IMR-90 (cell line): ENCODE measurements around the gene COX17. TPM values are rescaled to one million over a fixed set of nuclear protein-coding genes. Genes with fewer than 3 reads are reported as not detected.
A peak's percentile ranks its signal among the peaks of the same experiment; 100 is the strongest.

Experiments used
- ATAC-seq: fragments of 200-7000 bp; cut with Tn5 transposase; 2 replicates; pipeline ENCODE4 v1.9.1; 2020; ENCODE audit warnings: low read depth, mild to moderate bottlenecking, moderate library complexity
- BruUV-seq: library from RNA; stranded (reverse); fragments of 400-500 nt; replicated peaks from 2 replicates; lab custom pipeline; 2021; lab: Mats Ljungman, UMichigan
- CTCF ChIA-PET: fragments of 300-600 bp; formaldehyde crosslinking; extraction: SDS; loops from one replicate; lab custom pipeline; 2021; ENCODE audit warnings: antibody characterized with exemption; lab: Yijun Ruan, JAX
- POLR2A ChIA-PET: fragments of 300-600 bp; sonication (Branson Sonifier 250); formaldehyde crosslinking; loops from one replicate; lab custom pipeline; 2022; ENCODE audit warnings: antibody characterized with exemption; ENCODE audit not compliant: unreplicated experiment; lab: Charles Lee
- DNase-seq: peaks from one replicate; pipeline ENCODE4 v3.0.0; 2013
- H2AFZ ChIP-seq: replicated peaks from 2 replicates; pipeline ENCODE3; 2013; ENCODE audit warnings: low read length, mild to moderate bottlenecking; ENCODE audit not compliant: poor library complexity
- H2AK5ac ChIP-seq: 2 replicates; pipeline ENCODE4 v1.6.1; 2013; ENCODE audit warnings: low read depth, low read length, inconsistent platforms
- H2AK9ac ChIP-seq: replicated peaks from 2 replicates; pipeline ENCODE3; 2013; ENCODE audit warnings: mild to moderate bottlenecking, low read depth, low read length, moderate library complexity; ENCODE audit not compliant: poor library complexity
- H2BK120ac ChIP-seq: 2 replicates; pipeline ENCODE4 v1.6.1; 2013; ENCODE audit warnings: low read depth, low read length, inconsistent platforms
- H2BK15ac ChIP-seq: 3 replicates; pipeline ENCODE4 v1.6.1; 2013; ENCODE audit warnings: low read depth, low read length, inconsistent platforms
- H2BK20ac ChIP-seq: 2 replicates; pipeline ENCODE4 v1.6.1; 2013; ENCODE audit warnings: low read depth, mild to moderate bottlenecking, inconsistent platforms, low read length, moderate library complexity
- H2BK5ac ChIP-seq: 2 replicates; pipeline ENCODE4 v1.6.1; 2013; ENCODE audit warnings: mild to moderate bottlenecking, low read depth, low read length, inconsistent platforms; ENCODE audit not compliant: poor library complexity, severe bottlenecking
- H3K14ac ChIP-seq: replicated peaks from 2 replicates; pipeline ENCODE4 v1.6.1; 2013; ENCODE audit warnings: low read depth, low read length, inconsistent platforms
- H3K18ac ChIP-seq: 2 replicates; pipeline ENCODE4 v1.6.1; 2013; ENCODE audit warnings: low read depth, low read length, control low read depth
- H3K23ac ChIP-seq: 2 replicates; pipeline ENCODE4 v1.6.1; 2013; ENCODE audit warnings: low read depth, low read length, inconsistent platforms
- H3K27ac ChIP-seq: 2 replicates; pipeline ENCODE4 v1.5.1; 2013; ENCODE audit warnings: mild to moderate bottlenecking, control low read depth, low read length; ENCODE audit not compliant: insufficient read depth
- H3K27me3 ChIP-seq: 2 replicates; pipeline ENCODE4 v1.6.1; 2013; ENCODE audit warnings: low read length; ENCODE audit not compliant: control insufficient read depth, insufficient read depth
- H3K36me3 ChIP-seq: 2 replicates; pipeline ENCODE4 v1.6.1; 2013; ENCODE audit warnings: low read length, mixed read lengths; ENCODE audit not compliant: control insufficient read depth, insufficient read depth
- H3K4ac ChIP-seq: 2 replicates; pipeline ENCODE4 v1.6.1; 2013; ENCODE audit warnings: low read depth, low read length, inconsistent platforms
- H3K4me1 ChIP-seq: 2 replicates; pipeline ENCODE4 v1.6.1; 2013; ENCODE audit warnings: low read length, mixed read lengths; ENCODE audit not compliant: control insufficient read depth, insufficient read depth
- H3K4me2 ChIP-seq: 2 replicates; pipeline ENCODE4 v1.6.1; 2013; ENCODE audit warnings: low read depth, mild to moderate bottlenecking, control low read depth, low read length, moderate library complexity
- H3K4me3 ChIP-seq: 2 replicates; pipeline ENCODE4 v1.5.1; 2013; ENCODE audit warnings: low read depth, mild to moderate bottlenecking, control low read depth, low read length, moderate library complexity; ENCODE audit not compliant: insufficient read depth
- H3K56ac ChIP-seq: 2 replicates; pipeline ENCODE4 v1.6.1; 2013; ENCODE audit warnings: low read length, inconsistent platforms; ENCODE audit not compliant: insufficient read depth; ENCODE audit errors: extremely low read depth
- H3K79me1 ChIP-seq, 2 experiments: 2 replicates each; pipeline ENCODE4 v1.6.1; 2013; ENCODE audit warnings: low read length in 2 of 2, inconsistent platforms in 1 of 2, low read depth in 1 of 2
- H3K9ac ChIP-seq: 2 replicates; pipeline ENCODE4 v1.6.1; 2013; ENCODE audit warnings: low read depth, low read length, control low read depth
- H3K9me1 ChIP-seq: 2 replicates; pipeline ENCODE4 v1.6.1; 2013; ENCODE audit warnings: low read length, inconsistent platforms; ENCODE audit not compliant: insufficient read depth
- H3K9me3 ChIP-seq: 2 replicates; pipeline ENCODE4 v1.6.1; 2013; ENCODE audit warnings: low read length; ENCODE audit not compliant: control insufficient read depth, insufficient read depth
- H4K20me1 ChIP-seq: 2 replicates; pipeline ENCODE4 v1.6.1; 2013; ENCODE audit warnings: low read length, inconsistent platforms; ENCODE audit not compliant: insufficient read depth
- H4K5ac ChIP-seq: 2 replicates; pipeline ENCODE4 v1.6.1; 2013; ENCODE audit warnings: mild to moderate bottlenecking, low read depth, low read length, control low read depth
- H4K8ac ChIP-seq, 2 experiments: 2 replicates each; pipeline ENCODE4 v1.6.1; 2013; ENCODE audit warnings: low read depth in 2 of 2, low read length in 2 of 2, control low read depth in 1 of 2, inconsistent platforms in 1 of 2
- H4K91ac ChIP-seq: 2 replicates; pipeline ENCODE4 v1.6.1; 2013; ENCODE audit warnings: low read depth, low read length, inconsistent platforms; ENCODE audit not compliant: insufficient read depth
- FOS ChIP-seq: fragments of 150-350 bp; IDR thresholded peaks from 2 replicates; pipeline ENCODE4 v1.6.1; 2016; ENCODE audit warnings: low read depth, low read length
- POLR2A ChIP-seq: IDR thresholded peaks from 2 replicates; pipeline ENCODE4 v1.6.1; 2012; ENCODE audit warnings: mild to moderate bottlenecking, low read depth, low read length
- RAD21 ChIP-seq: IDR thresholded peaks from 2 replicates; pipeline ENCODE4 v1.6.1; 2012; ENCODE audit warnings: low read length, improper control_type of control experiment
- WGBS, 2 experiments: methylation state at CpG; one replicate each; pipeline versions ENCODE4 v1.1.5 to v1.1.7; 2013; ENCODE audit warnings: missing lambda C conversion rate in 2 of 2; ENCODE audit not compliant: insufficient read length in 1 of 2; ENCODE audit errors: extremely low coverage in 2 of 2; 5-methylcytosine and 5-hydroxymethylcytosine counted together
- dilution Hi-C: fragments of 300-500 bp; cut with HindIII; formaldehyde crosslinking; loops from one replicate; pipeline ENCODE4 v1.14.3; 2018; ENCODE audit warnings: low sequenced_read_pairs; ENCODE audit not compliant: unreplicated experiment
- in situ Hi-C: fragments of 300-500 bp; cut with MboI; formaldehyde crosslinking; loops from 3 replicates; pipeline ENCODE4 v1.14.3; 2019; ENCODE audit warnings: low sequenced_read_pairs, inconsistent platforms, mixed read lengths
- intact Hi-C: fragments of 100-400 bp; cut with micrococcal nuclease; formaldehyde crosslinking; loops from 2 replicates; pipeline ENCODE4 v1.10.0; 2022
- polyA plus RNA-seq, 3 experiments: library from polyadenylated mRNA; depleted of rRNA; stranded (reverse); fragments of >200 nt; gene quantifications; 2 replicates each; pipeline ENCODE4 v1.2.3, GENCODE V29; 2012; ENCODE audit warnings: low replicate concordance in 1 of 3
- total RNA-seq: library from RNA; depleted of rRNA; stranded (reverse); fragments of >200 nt; gene quantifications from 2 replicates; pipeline ENCODE4 v1.2.3, GENCODE V29; 2012

Gene COX17
- total and polyA plus RNA-seq, 2 of the 4 experiments (the other 2 are of a cell fraction): 2.0 to 24.5 TPM

GRCh38 chr3:119695480-119695879 lies 18.3 kb upstream of the COX17 start:
- CTCF ChIA-PET: interaction anchor here (1.4 kb wide), 1 partner anchor 15 kb away, joined by 4 read pairs; no protein-coding TSS in a partner anchor
- no peak overlapping the region for H2BK20ac ChIP-seq
- H3K14ac ChIP-seq: no peak overlapping the region
- no peak overlapping the region for H3K4ac ChIP-seq
- 0 out of 4 replicates have a peak overlapping the region, but pooled peaks of 1 of the 2 experiments have one; percentile 22 for H4K8ac ChIP-seq
- no peak overlapping the region for H3K27ac ChIP-seq
- H2AK5ac ChIP-seq: no peak overlapping the region
- no peak overlapping the region for H3K23ac ChIP-seq
- H3K18ac ChIP-seq: no peak overlapping the region
- H2AFZ ChIP-seq: no peak overlapping the region
- H3K79me1 ChIP-seq: no peaks in the 10 kb centered on the region
- BruUV-seq: no TSS peak
- no peak overlapping the region for H2BK120ac ChIP-seq
- no peak overlapping the region for H3K9ac ChIP-seq
- H2AK9ac ChIP-seq: no peak overlapping the region
- H3K27me3 ChIP-seq: peaks cover 9% of the 10 kb centered on the region
- dilution Hi-C loops: no loop called here
- H3K56ac ChIP-seq: no peak overlapping the region
- H2BK5ac ChIP-seq: no peak overlapping the region
- intact Hi-C loops: no loop called here
- H3K9me1 ChIP-seq: no peaks in the 10 kb centered on the region
- POLR2A ChIA-PET: no interaction called here
- no peaks in the 10 kb centered on the region for H3K4me1 ChIP-seq
- no peak overlapping the region for H2BK15ac ChIP-seq
- DNase-seq (peak; percentile 17), ATAC-seq (no peak)
- no peaks in the 10 kb centered on the region for H3K9me3 ChIP-seq
- H3K36me3 ChIP-seq: no peaks in the 10 kb centered on the region
- no peaks in the 10 kb centered on the region for H4K20me1 ChIP-seq
- H4K5ac ChIP-seq: no peak overlapping the region
- no peak for TF ChIP-seq POLR2A
- no peak for TF ChIP-seq FOS
- TF ChIP-seq RAD21: no peak
- H3K4me2 ChIP-seq: no peak overlapping the region
- WGBS, 2 experiments: no CpG with 5 or more reads among the region's 2 CpGs
- no peak overlapping the region for H3K4me3 ChIP-seq
- no peak overlapping the region for H4K91ac ChIP-seq
- in situ Hi-C loops: loop anchor here (25.0 kb wide), 4 partner anchors 183 to 808 kb away; partner anchors contain the start of genes ARHGAP31 and TEX55
